Aorta (tissue), 5 donors: ENCODE results near the gene ZNF229. TPM values are rescaled to one million over a fixed set of nuclear protein-coding genes. Genes with fewer than 3 reads are reported as not detected.
"Not testable (repeated sequence)": the region's sequence is repeated elsewhere in the genome, so short reads cannot be mapped to it uniquely, and the experiment has no call there.

Experiments
- ATAC-seq: fragments of 200-7000 bp; cut with Tn5 transposase; one replicate; pipeline ENCODE4 v1.9.1; 2022; ENCODE audit warnings: moderate library complexity; ENCODE audit not compliant: low FRiP score
- DNase-seq, 2 donors: peaks; one replicate each; pipeline ENCODE4 v3.0.0-alpha.2; 2020
- H3K27ac ChIP-seq, 2 donors: one replicate each; pipeline ENCODE4 v1.5.1; 2013; ENCODE audit warnings: low read length in 2 of 2, mild to moderate bottlenecking in 2 of 2, moderate library complexity in 2 of 2, control low read depth in 1 of 2, inconsistent platforms in 1 of 2, low read depth in 1 of 2
- H3K27me3 ChIP-seq, 2 donors: one replicate each; pipeline ENCODE4 v1.6.1; 2013; ENCODE audit warnings: control low read depth in 1 of 2, low read length in 1 of 2, mild to moderate bottlenecking in 1 of 2, moderate library complexity in 1 of 2; ENCODE audit not compliant: insufficient read depth in 2 of 2, control insufficient read depth in 1 of 2
- H3K36me3 ChIP-seq, 2 donors: one replicate each; pipeline ENCODE4 v1.6.1; 2013; ENCODE audit warnings: control low read depth in 1 of 2, low read length in 1 of 2, mild to moderate bottlenecking in 1 of 2; ENCODE audit not compliant: insufficient read depth in 2 of 2, control insufficient read depth in 1 of 2
- H3K4me1 ChIP-seq, 2 donors: one replicate each; pipeline ENCODE4 v1.6.1; 2013; ENCODE audit warnings: low read length in 2 of 2, control low read depth in 1 of 2, mild to moderate bottlenecking in 1 of 2, moderate library complexity in 1 of 2; ENCODE audit not compliant: insufficient read depth in 2 of 2, control insufficient read depth in 1 of 2
- H3K4me3 ChIP-seq, 2 donors: one replicate each; pipeline ENCODE4 v1.5.1; 2013; ENCODE audit warnings: low read length in 2 of 2, control low read depth in 1 of 2, mild to moderate bottlenecking in 1 of 2
- H3K9me3 ChIP-seq: one replicate; pipeline ENCODE4 v1.6.1; 2013; ENCODE audit warnings: mild to moderate bottlenecking, low read length; ENCODE audit not compliant: control insufficient read depth
- WGBS, 2 donors: extraction: QIAGEN DNeasy Blood & Tissue Kit; methylation state at CpG; one replicate each; pipeline ENCODE4 v1.1.7; 2013; 5-methylcytosine and 5-hydroxymethylcytosine counted together
- intact Hi-C, 2 donors: fragments of 100-400 bp; cut with DNase I; formaldehyde crosslinking; loops; one replicate each; pipeline versions ENCODE4 v1.14.2 to v1.15.0; 2022
- long read RNA-seq, 2 donors: library from polyadenylated mRNA; unstranded; transcript quantifications; one replicate each; pipeline ENCODE4 v2.0.0, GENCODE V29; 2020 to 2021
- polyA plus RNA-seq, 2 donors: library from polyadenylated mRNA; stranded (reverse); fragments of 200-250 nt; gene quantifications; one replicate each; pipeline ENCODE4 v1.2.3, GENCODE V29; 2013
- total RNA-seq, 2 donors: library from RNA; stranded (reverse); fragmentation: NEBNext Ultra II Directional; extraction: Animal tissue kit (Norgen Biotek cat#: 25700); gene quantifications; one replicate each; pipeline ENCODE4 v1.2.1, GENCODE V29; 2021
- donor health status: healthy with polysubstance abuse.
- donor health status: Bipolar disorder and iron deficiency.
- donor health status: DM: no; HTN: no; CAD: no.
- donor health status: DM: no; HTN: no; CAD: no.
- donor health status: DM: yes; HTN: yes; CAD: no.

Gene ZNF229
- total RNA-seq = 1 to 10 TPM; 5.4 to 7.4 TPM
- 1 to 10 TPM in 1 of 2 donors, under 1 TPM in 1; 0.75 to 1.6 TPM for polyA plus RNA-seq
- long read RNA-seq, donor 1 = 0 reads
- long read RNA-seq, donor 2 = 0 reads

- H3K9me3 ChIP-seq = peaks cover 29% of the 10 kb centered on the region
- no peaks in the 10 kb centered on the region for H3K4me1 ChIP-seq
- H3K27me3 ChIP-seq = no peaks in the 10 kb centered on the region
- ATAC-seq (peak; percentile 79), DNase-seq (peak; percentile 92 to 95)
- WGBS, 2 donors = 2% methylated on average over 45 of the region's 45 CpGs
- no peak within 1 kb of the TSS for H3K27ac ChIP-seq
- intact Hi-C loops = no loop called here
- peaks cover 6 to 9% of the 10 kb centered on the region in 2 donors for H3K36me3 ChIP-seq
- H3K4me3 ChIP-seq = peak within 1 kb of the TSS; percentile 30 to 77
These were observed at the start of gene ZNF229 for GRCh38 chr19:44447916-44448674. Gene ZNF229, minus strand, starts transcription at chr19:44448472. Its CDS starts 5,625 bp downstream, at chr19:44442847.

GRCh38 chr19:44496711-44497110 is 48.4 kb upstream of the ZNF229 start:
- 95 to 98% methylated on average over 1 of the region's 1 CpG for WGBS, 2 donors
- Histone ChIP-seq H3K9me3 (peaks cover 30% of the 10 kb centered on the region), H3K4me3 (no peak overlapping the region), H3K27me3 (no peaks in the 10 kb centered on the region), H3K27ac (no peak overlapping the region), H3K4me1 (no peaks in the 10 kb centered on the region), H3K36me3 (peaks cover 16 to 21% of the 10 kb centered on the region in 2 donors)
- intact Hi-C loops = no loop called here
- ATAC-seq (no peak), DNase-seq (no peak)

GRCh38 chr19:44476559-44477408 is 28.5 kb upstream of the ZNF229 start:
- intact Hi-C loops = no loop called here
- Histone ChIP-seq H3K4me3 (no peak overlapping the region), H3K36me3 (peaks cover 25 to 47% of the 10 kb centered on the region in 2 donors), H3K27ac (no peak overlapping the region), H3K9me3 (peaks cover 35% of the 10 kb centered on the region), H3K27me3 (no peaks in the 10 kb centered on the region), H3K4me1 (no peaks in the 10 kb centered on the region)
- ATAC-seq (no peak), DNase-seq (no peak)
- 96 to 97% methylated on average over 7 of the region's 7 CpGs for WGBS, 2 donors

DNA sequence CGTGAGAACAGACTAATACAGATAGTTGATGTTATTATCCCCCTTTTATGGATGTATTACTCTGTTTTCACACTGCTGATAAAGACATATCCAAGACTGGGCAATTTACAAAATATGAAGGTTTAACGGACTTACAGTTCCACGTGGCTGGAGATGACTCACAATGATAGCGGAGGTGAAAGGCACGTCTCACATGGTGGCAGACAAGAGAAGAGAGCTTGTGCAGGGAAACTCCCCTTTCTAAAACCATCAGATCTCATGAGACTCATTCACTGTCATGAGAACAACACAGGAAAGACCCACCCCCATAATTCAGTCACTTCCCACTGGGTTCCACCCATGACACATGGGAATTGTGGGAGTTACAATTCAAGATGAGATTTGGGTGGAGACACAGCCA is 20.5 kb upstream of the ZNF229 start:
- ATAC-seq, H3K27me3 ChIP-seq, H3K36me3 ChIP-seq, H3K4me3 ChIP-seq, H3K4me1 ChIP-seq, DNase-seq, H3K27ac ChIP-seq, intact Hi-C loops: not testable (repeated sequence)
- WGBS, 2 donors = 68 to 72% methylated on average over 5 of the region's 5 CpGs
- peaks cover 26% of the 10 kb centered on the region for H3K9me3 ChIP-seq

GRCh38 chr19:44462600-44463286 is 14.5 kb upstream of the ZNF229 start:
- WGBS, 2 donors = 45% methylated on average over 3 of the region's 3 CpGs
- H3K27ac ChIP-seq, DNase-seq, H3K36me3 ChIP-seq, H3K4me3 ChIP-seq, intact Hi-C loops, H3K4me1 ChIP-seq, H3K27me3 ChIP-seq, ATAC-seq: not testable (repeated sequence)
- peaks cover 15% of the 10 kb centered on the region for H3K9me3 ChIP-seq

GRCh38 chr19:44456016-44456415 is 7.7 kb upstream of the ZNF229 start:
- intact Hi-C loops = not testable (repeated sequence)
- 87% methylated on average over 10 of the region's 13 CpGs; no CpG with 5 or more reads in 1 of the 2 donors for WGBS, 2 donors

GRCh38 chr19:44455100-44455499 is 6.8 kb upstream of the ZNF229 start:
- Histone ChIP-seq H3K9me3 (peaks cover 19% of the 10 kb centered on the region), H3K36me3 (no peaks in the 10 kb centered on the region), H3K4me3 (no peak overlapping the region), H3K27ac (no peak overlapping the region), H3K27me3 (no peaks in the 10 kb centered on the region), H3K4me1 (no peaks in the 10 kb centered on the region)
- 52 to 76% methylated on average over 4 of the region's 4 CpGs for WGBS, 2 donors
- ATAC-seq (no peak), DNase-seq (no peak)
- intact Hi-C loops = no loop called here

More at GRCh38 chr19:44456016-44456415, 7.7 kb upstream of the ZNF229 start:
- H3K4me1 ChIP-seq, ATAC-seq, H3K36me3 ChIP-seq, DNase-seq, H3K27me3 ChIP-seq, H3K27ac ChIP-seq, H3K4me3 ChIP-seq: not testable (repeated sequence)
- peaks cover 16% of the 10 kb centered on the region for H3K9me3 ChIP-seq

DNA sequence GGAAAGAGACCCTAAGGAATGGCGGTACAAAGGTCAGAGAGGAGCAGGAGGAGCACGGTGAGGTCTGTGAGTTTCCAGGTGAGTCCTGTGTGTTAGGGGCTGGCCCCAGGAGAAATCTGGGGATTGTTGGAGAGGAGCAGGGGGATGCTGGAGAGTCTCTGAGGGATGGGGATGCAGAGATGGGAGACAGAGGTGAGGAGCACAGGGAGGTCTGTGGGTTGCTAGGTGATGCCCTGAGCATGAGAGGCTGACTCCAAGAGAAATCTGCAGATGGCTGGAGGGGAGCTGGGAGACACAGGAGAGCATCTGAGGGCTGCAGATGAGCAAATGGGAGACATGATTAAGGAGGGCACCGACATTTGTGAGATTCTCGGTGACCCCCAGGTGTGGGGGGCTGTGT is 4.1 kb upstream of the ZNF229 start:
- no peak for DNase-seq
- no peaks in the 10 kb centered on the region for H3K27me3 ChIP-seq
- 86 to 89% methylated on average over 4 of the region's 4 CpGs for WGBS, 2 donors
- H3K4me1 ChIP-seq = no peaks in the 10 kb centered on the region
- no peaks in the 10 kb centered on the region for H3K36me3 ChIP-seq
- intact Hi-C loops = no loop called here
- peaks cover 18% of the 10 kb centered on the region for H3K9me3 ChIP-seq
- no peak overlapping the region for H3K27ac ChIP-seq
- ATAC-seq = no peak
- no peak overlapping the region for H3K4me3 ChIP-seq
